CD4-positive, alpha-beta T cell treated with Interleukin-4 for 1 hour (primary cell): ENCODE results near the gene TSKU.
"Not testable (repeated sequence)": the region's sequence is repeated elsewhere in the genome, so short reads cannot be mapped to it uniquely, and the experiment has no call there.

Source experiments
- DNase-seq, 2 donors: peaks; one replicate each; pipeline ENCODE4 v3.0.0-alpha.2; 2020 to 2022

Gene TSKU

DNA sequence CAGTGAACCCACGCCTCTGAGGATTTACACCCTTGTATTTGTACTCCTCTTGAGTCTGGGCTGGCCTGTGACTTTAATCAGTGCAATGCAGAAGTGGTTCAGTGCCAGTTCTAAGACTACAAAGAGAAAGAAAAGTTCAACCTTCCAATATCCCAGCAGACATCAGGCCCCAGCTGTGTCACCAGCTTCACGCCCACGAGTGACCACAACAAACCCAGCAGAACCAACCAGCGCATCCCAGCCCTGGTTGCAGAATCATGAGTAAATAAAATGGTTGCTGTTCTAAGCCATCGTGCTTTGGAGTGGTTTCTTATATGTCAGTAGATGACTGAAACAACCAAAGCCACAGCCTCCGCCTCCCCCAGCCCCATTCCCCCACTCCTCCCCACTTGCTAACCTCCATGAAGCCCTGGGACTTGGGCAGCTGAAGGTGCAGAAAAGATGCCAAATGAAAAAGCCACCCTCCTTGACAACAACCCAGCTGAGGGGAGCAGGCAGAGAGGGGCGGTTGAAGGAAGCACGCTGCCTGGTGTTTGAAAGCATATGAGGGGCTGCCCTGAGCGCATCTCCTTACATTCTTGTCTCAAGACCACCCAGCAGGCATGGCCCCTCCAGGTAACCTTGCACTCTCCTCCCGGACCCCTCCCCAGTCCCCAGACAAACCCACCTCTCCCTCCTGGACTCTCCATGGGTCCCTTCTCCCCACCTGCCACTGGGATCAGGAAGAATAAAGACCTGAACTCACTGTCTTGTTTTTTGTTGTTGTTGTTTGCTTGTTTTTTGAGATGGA, 20.9 kb downstream of the TSKU start:
- no peak for DNase-seq

GRCh38 chr11:76805206-76805913, 22.2 kb downstream of the TSKU start:
- no peak for DNase-seq

DNA sequence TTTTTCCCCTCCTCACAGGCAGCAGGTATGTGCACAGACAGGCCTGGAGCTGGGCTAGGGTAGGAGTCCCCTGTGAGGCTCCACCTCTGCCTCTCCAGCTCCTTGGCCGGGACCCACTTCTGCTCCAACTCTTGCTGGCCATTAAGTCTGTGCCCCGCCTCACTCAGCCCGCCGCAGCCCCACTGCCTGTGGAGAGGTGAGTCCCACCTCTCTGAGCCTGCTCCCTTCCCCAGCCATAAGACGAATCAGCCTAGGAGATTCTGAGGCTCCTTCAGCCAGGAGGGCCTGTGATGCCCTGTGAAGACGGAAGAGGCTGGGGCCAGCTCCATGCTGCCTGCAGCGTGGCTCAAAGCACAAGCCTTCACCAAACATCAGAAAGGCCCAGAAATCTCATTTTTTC, 23.0 kb downstream of the TSKU start:
- no peak for DNase-seq

DNA sequence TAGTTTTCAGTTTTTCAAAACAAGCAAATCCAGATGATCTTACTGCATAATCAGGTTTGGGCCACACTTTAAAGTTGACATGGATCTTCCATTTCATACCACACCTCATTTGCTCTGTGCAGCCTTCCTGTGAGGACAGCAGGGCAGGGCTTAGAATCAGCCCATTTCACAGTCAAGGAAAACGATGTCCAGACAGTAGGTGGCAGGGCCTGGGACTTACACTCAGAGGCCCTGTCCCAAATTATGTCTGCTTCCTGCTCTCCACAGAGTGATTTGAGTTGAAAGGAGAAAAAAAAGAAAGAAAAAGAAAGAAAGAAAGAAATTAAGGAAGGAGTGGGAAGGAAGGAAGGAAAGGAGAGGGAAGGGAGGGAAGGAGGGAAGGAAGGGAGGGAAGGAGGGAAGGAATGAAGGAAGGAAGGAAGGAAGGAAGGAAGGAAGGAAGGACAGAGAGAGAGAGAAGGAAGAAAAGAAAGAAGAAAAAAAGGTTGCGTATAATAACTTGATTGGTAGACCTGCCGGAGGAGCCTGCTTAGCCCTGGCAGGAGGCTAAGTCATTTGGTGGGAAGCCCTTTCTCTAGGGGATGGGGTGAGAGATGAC, 23.6 kb downstream of the TSKU start:
- DNase-seq = no peak

GRCh38 chr11:76807206-76807875, 24.2 kb downstream of the TSKU start:
- peak; percentile 48 to 63 for DNase-seq

- DNase-seq = no peak
Measured at GRCh38 chr11:76808171-76808570, 25.0 kb downstream of the TSKU start.

DNA sequence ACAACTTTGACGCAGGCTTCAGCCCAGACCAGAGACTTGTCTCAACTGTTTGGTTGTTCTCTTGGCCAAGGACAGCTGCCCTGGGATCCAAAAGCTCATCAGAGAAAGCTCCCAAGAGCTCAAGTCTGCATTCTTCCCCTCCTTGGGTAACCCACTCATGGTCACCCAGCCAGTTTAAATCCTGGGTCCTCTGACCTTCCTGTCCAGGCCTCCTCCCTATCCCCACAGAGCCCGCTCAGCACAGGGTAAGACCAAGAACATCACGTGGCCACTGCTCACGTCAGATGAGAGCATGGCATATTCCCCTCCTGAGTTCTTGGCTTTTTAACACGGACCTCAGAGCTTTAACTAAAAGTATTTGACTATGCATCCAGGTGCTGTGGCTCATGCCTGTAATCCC, 25.8 kb downstream of the TSKU start:
- DNase-seq = no peak

DNA sequence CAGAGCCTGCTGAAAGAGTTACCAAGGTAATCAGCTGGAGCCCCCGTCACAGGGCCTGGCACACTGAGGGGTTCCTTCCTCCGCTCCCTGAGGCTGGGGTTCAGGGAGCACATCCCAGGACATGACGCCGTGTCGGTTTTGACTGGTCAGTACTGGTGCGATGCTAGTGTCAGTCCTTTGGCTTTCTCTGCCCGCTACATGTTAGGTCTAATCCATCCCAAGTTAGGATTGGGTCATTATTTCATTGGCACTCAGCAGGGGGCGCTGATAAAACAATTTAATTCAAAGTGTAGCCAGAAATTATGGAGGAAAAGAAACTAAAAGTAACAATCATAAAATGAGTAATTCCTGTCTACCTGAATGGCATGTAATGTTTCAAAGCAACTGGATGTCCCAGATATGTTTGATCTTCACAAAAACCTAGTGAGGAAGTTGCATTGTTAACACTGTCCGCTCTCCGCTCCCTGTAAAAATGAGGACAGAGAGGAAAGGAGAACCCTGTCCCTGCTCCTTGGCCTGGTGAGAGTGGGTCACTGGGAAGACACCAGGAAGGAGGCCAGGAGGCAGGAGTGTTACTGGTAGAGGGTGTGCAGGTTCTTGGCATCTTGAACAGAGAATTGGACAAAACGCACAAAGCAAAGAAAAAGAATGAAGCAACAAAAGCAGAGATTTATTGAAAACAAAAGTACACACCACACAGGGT, 27.1 kb downstream of the TSKU start:
- peak in 1 of 2 donors; percentile 26 for DNase-seq

DNA sequence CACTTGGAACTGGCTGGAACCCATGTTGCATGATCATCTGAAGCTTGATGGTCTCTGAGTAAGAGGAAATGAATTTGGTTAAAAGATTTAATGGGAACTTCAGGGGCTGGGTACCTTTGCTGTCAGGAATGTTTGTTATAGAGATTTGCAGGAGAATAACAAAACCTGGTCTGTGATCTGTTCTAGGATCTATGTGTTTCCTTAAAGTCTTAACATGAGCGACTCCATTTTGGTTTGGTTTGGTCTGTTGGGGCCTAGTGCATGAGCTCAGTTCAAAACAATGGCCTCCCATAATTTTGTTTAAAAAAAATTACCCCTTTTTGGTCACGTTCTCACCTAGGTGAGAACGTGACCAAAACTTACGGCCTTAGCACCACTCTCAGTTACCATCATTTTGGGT, 28.1 kb downstream of the TSKU start:
- no peak for DNase-seq

DNA sequence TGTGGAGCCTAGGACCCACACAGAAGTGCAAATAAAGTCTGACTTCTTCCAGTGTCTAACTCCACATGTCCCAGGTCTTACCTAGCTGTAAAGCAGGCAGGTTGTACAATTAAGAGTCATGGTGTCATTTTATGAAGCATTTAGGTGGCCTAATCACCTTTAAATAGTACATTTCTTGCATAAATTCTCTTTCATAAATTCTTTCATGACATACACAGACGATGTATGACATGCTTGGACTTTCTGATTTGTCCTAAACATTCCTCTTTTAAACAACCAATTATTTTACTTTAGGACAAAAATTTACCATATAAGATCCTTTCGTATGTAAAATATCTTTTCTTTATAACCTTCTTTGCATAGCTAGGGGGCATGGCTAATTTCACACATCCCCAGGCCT, 31.3 kb downstream of the TSKU start:
- DNase-seq = no peak

DNA sequence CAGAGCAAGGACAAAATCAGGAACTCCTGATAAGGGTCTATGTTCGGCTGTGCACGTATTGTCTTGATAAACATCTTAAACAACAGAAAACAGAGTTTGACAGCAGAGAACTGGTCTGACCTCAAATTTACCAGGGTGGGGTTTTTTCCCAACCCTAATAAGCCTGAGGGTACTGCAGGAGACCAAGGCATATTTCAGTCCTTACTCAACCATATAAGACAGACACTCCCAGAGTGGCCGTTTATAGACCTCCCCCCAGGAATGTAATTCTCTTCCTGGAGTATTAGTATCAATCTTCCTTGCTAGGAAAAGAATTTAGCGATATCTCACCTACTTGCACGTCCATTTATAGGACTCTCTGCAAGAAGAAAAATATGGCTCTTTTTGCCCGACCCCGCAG, 32.5 kb downstream of the TSKU start:
- DNase-seq = not testable (repeated sequence)

DNA sequence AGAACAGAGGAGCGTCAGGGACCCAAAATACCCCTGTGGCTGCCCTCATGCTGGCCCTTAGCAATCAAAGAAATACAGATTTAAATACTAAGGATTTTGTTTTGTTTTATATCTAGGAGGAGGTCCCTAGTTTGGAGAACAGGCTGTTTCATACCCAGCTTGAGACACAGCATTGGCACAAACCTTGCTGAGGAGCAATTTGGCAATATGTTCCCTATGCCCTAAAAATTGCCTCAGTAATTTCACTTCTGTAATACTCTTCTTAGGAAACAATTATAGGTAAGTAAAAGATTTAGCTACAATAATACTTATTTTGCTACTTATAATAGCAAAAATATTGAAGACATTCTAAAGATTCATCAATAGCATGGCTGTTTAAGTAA, 37.0 kb downstream of the TSKU start:
- no peak for DNase-seq

DNA sequence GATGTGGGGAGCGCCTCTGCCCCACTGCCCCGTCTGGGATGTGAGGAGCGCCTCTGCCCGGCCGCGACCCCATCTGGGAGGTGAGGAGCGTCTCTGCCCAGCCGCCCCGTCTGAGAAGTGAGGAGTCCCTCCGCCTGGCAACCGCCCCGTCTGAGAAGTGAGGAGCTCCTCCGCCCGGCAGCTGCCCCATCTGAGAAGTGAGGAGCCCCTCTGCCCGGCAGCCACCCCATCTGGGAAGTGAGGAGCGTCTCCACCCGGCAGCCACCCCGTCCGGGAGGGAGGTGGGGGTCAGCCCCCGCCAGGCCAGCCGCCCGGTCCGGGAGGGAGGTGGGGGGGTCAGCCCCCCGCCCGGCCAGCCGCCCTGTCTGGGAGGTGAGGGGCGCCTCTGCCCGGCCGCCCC, 38.2 kb downstream of the TSKU start:
- DNase-seq = not testable (repeated sequence)

DNA sequence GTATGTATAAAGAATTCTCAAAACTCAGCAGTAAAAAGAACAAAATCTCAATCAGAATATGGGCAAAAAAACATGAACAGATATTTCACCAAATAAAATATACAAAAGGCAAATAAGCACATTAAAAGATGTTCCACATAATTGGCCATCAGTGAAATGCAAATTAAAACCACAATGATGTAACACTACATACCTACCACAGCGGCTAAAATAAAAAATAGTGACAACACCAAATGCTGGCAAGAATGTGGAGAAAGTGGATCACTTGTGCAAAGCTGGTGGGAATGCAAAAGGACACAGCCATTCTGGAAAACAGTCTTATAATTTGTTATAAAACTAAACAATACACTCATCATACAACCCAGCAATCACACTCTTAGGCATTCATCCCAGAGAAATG, 39.2 kb downstream of the TSKU start:
- no peak for DNase-seq

- DNase-seq = no peak
Measured at GRCh38 chr11:76823481-76824028, 40.4 kb downstream of the TSKU start.

- DNase-seq = no peak
Measured at GRCh38 chr11:76824083-76824939, 41.2 kb downstream of the TSKU start.

DNA sequence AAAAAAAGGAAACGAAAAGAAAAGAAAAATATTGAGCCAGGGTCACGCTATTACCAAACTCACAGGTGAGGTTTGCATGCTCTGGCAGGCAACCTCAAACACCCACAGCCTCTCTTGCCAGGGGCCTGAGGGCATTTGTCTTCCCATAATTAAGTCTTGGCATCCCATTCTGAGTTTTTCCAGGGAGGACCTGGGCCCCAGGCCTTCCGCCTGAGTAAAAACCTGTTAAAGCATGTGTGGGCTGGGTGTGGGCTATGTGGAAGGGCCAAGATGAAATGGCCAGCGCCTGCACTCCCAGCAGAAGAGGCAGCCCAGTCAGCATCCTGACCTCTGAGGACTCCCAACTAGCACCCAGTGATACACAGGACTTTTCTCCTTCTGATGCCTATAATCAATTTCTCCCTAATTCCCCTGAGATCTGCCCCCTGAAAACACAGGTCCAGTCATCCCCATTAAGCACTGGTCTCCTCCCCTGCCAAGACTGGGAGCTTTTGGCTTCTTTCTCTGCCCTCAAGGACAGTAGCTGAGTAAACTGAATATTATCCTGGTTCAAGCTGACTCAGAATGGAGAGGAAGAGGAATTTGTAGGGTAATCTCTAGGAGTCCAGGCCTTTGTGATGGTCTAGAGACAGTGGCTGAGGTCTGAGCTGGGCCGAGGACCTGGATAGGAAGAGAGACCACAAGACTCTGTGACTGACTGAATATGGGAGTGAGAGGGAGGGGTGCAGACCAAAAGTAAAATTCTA, 42.0 kb downstream of the TSKU start:
- DNase-seq = no peak

GRCh38 chr11:76825726-76826396, 42.7 kb downstream of the TSKU start:
- no peak for DNase-seq

DNA sequence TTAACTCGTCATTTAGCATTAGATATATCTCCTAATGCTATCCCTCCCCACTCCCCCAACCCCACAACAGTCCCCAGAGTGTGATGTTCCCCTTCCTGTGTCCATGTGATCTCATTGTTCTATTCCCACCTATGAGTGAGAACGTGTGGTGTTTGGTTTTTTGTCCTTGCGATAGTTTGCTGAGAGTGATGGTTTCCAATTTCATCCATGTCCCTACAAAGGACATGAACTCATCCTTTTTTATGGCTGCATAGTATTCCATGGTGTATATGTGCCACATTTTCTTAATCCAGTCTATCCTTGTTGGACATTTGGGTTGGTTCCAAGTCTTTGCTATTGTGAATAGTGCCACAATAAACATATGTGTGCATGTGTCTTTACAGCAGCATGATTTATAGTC, 43.4 kb downstream of the TSKU start:
- not testable (repeated sequence) for DNase-seq

GRCh38 chr11:76827005-76827404, 43.8 kb downstream of the TSKU start:
- not testable (repeated sequence) for DNase-seq
